A549 (cell line): ENCODE measurements around the gene SHC2.

Experiments
- BCL3 ChIP-seq: fragments of >200 bp; sonication (Bioruptor Twin); formaldehyde crosslinking; IDR thresholded peaks from 3 replicates; pipeline ENCODE4 v1.6.1; 2016
- CEBPB ChIP-seq, 2 experiments: fragments of >200 bp in 1 of 2; sonication (Bioruptor Twin) in 1 of 2; formaldehyde crosslinking in 1 of 2; IDR thresholded peaks; 2 replicates each; pipeline ENCODE4 v1.6.1; 2012 to 2016
- CHD2 ChIP-seq: fragments of 150-350 bp; IDR thresholded peaks from 2 replicates; pipeline ENCODE4 v1.6.1; 2014; ENCODE audit warnings: low read length; ENCODE audit not compliant: partially characterized antibody
- EHMT2 ChIP-seq: fragments of 200-600 bp; sonication (generic); IDR thresholded peaks from 2 replicates; pipeline ENCODE4 v1.6.1; 2016; ENCODE audit warnings: antibody characterized with exemption, low read depth, mild to moderate bottlenecking, moderate library complexity
- EP300 ChIP-seq, 2 experiments: fragments of >200 bp; sonication (Bioruptor Twin); formaldehyde crosslinking; IDR thresholded peaks; 2 replicates in 1 of 2; 3 replicates in 1 of 2; pipeline ENCODE4 v1.6.1; 2016 to 2017
- MAFK ChIP-seq: fragments of 450-650 bp; IDR thresholded peaks from 2 replicates; pipeline ENCODE4 v1.6.1; 2014; ENCODE audit not compliant: partially characterized antibody
- MYC ChIP-seq: IDR thresholded peaks from 2 replicates; pipeline ENCODE4 v1.6.1; 2012; ENCODE audit warnings: mild to moderate bottlenecking, inconsistent platforms, low read length, improper control_type of control experiment, borderline replicate concordance
- NPAS2 ChIP-seq: fragments of 250-450 bp; sonication (Bioruptor Pico); IDR thresholded peaks from 2 replicates; pipeline ENCODE4 v1.8.0; 2022; ENCODE audit warnings: mild to moderate bottlenecking, moderate library complexity, borderline replicate concordance
- RFX5 ChIP-seq: fragments of 450-650 bp; IDR thresholded peaks from 2 replicates; pipeline ENCODE4 v1.7.1; 2014; ENCODE audit warnings: antibody characterized with exemption, mild to moderate bottlenecking, moderate library complexity
- ZNF302 ChIP-seq: fragments of 250-450 bp; sonication (Bioruptor Pico); IDR thresholded peaks from 2 replicates; pipeline ENCODE4 v1.9.0; 2021; ENCODE audit warnings: inconsistent platforms, mild to moderate bottlenecking, moderate library complexity
- TF ChIP-seq, protein P1 (sequence below): fragments of >200 bp; sonication (Bioruptor Twin); formaldehyde crosslinking; IDR thresholded peaks from 3 replicates; pipeline ENCODE4 v1.5.1; 2016
- TF ChIP-seq, protein P2 (sequence below): fragments of 200-600 bp; sonication (generic); IDR thresholded peaks from 2 replicates; pipeline ENCODE4 v1.6.1; 2016; ENCODE audit warnings: antibody characterized with exemption, mild to moderate bottlenecking, moderate library complexity
- TF ChIP-seq, protein P3 (sequence below): IDR thresholded peaks from 2 replicates; pipeline ENCODE4 v1.6.1; 2012
- TF ChIP-seq, protein P4 (sequence below): fragments of 150-350 bp; IDR thresholded peaks from 2 replicates; pipeline ENCODE4 v1.6.1; 2014; ENCODE audit warnings: low read depth, mild to moderate bottlenecking, low read length

DNA sequence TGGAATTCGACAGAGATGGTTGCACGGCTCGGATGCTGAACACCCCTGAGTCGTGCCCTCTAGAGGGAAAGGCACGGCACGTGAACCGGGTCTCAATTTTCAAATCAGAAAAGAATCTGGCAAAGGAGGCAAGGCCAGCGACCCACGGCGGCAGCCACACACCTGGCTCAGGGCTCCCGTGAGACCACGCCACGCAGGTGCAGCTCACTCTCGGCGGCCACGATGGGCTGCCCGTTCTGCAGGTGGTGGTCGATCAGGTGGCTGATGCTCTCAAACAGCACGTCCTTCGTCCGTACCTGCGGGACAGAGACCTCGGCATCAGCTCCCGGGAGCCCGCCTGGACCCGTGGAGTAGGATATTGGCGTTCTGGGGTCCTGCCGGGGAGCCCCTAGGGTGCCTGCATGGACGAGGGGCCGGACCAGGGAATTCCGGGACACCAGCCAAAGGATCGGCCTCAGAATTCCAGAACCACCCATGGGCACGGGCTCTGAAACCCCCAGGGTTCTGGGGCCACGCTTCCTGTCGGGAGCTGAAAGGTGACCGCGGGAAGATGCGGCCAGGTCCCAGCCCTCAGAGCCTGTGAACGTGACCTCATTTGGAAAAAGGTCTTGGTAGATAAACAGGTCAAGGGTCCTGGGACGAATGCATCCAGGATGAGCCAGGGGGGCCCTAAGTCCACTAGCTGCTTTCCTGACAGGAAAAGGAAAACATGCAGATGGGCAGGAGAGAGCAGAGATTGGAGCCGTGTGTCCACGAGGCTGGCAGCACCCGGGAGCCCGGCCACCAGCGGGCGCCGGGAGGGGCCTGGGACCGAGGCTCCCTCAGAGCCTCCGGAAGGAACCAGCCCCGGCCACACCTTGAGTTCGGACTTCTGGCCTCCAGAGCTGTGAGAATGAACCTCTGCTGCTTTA is 41.8 kb downstream of the SHC2 start:
- TF ChIP-seq, protein P1, sequence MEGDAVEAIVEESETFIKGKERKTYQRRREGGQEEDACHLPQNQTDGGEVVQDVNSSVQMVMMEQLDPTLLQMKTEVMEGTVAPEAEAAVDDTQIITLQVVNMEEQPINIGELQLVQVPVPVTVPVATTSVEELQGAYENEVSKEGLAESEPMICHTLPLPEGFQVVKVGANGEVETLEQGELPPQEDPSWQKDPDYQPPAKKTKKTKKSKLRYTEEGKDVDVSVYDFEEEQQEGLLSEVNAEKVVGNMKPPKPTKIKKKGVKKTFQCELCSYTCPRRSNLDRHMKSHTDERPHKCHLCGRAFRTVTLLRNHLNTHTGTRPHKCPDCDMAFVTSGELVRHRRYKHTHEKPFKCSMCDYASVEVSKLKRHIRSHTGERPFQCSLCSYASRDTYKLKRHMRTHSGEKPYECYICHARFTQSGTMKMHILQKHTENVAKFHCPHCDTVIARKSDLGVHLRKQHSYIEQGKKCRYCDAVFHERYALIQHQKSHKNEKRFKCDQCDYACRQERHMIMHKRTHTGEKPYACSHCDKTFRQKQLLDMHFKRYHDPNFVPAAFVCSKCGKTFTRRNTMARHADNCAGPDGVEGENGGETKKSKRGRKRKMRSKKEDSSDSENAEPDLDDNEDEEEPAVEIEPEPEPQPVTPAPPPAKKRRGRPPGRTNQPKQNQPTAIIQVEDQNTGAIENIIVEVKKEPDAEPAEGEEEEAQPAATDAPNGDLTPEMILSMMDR: no peak
- TF ChIP-seq MYC (no peak), CEBPB (IDR thresholded peaks at IDR 0.05) (no peak), ZNF302 (no peak), MAFK (no peak), EHMT2 (no peak), RFX5 (no peak), EP300 (IDR thresholded peaks at IDR 0.05) (no peak), BCL3 (no peak), NPAS2 (CRISPR knock-in tag) (no peak), CHD2 (no peak)
- TF ChIP-seq, protein P2, sequence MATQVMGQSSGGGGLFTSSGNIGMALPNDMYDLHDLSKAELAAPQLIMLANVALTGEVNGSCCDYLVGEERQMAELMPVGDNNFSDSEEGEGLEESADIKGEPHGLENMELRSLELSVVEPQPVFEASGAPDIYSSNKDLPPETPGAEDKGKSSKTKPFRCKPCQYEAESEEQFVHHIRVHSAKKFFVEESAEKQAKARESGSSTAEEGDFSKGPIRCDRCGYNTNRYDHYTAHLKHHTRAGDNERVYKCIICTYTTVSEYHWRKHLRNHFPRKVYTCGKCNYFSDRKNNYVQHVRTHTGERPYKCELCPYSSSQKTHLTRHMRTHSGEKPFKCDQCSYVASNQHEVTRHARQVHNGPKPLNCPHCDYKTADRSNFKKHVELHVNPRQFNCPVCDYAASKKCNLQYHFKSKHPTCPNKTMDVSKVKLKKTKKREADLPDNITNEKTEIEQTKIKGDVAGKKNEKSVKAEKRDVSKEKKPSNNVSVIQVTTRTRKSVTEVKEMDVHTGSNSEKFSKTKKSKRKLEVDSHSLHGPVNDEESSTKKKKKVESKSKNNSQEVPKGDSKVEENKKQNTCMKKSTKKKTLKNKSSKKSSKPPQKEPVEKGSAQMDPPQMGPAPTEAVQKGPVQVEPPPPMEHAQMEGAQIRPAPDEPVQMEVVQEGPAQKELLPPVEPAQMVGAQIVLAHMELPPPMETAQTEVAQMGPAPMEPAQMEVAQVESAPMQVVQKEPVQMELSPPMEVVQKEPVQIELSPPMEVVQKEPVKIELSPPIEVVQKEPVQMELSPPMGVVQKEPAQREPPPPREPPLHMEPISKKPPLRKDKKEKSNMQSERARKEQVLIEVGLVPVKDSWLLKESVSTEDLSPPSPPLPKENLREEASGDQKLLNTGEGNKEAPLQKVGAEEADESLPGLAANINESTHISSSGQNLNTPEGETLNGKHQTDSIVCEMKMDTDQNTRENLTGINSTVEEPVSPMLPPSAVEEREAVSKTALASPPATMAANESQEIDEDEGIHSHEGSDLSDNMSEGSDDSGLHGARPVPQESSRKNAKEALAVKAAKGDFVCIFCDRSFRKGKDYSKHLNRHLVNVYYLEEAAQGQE: no peak
- TF ChIP-seq, protein P3, sequence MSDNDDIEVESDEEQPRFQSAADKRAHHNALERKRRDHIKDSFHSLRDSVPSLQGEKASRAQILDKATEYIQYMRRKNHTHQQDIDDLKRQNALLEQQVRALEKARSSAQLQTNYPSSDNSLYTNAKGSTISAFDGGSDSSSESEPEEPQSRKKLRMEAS: no peak
- TF ChIP-seq, protein P4, sequence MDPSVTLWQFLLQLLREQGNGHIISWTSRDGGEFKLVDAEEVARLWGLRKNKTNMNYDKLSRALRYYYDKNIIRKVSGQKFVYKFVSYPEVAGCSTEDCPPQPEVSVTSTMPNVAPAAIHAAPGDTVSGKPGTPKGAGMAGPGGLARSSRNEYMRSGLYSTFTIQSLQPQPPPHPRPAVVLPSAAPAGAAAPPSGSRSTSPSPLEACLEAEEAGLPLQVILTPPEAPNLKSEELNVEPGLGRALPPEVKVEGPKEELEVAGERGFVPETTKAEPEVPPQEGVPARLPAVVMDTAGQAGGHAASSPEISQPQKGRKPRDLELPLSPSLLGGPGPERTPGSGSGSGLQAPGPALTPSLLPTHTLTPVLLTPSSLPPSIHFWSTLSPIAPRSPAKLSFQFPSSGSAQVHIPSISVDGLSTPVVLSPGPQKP: no peak
